Muscle layer of colon (tissue), 2 donors: ENCODE measurements around the gene DPY19L2.
"Not testable (repeated sequence)": the region's sequence is repeated elsewhere in the genome, so short reads cannot be mapped to it uniquely, and the experiment has no call there.

ENCODE experiments used
- H3K27ac ChIP-seq: one replicate; pipeline ENCODE4 v1.7.0; 2013; ENCODE audit warnings: low read depth, mild to moderate bottlenecking, low read length, moderate library complexity
- H3K27me3 ChIP-seq, 2 donors: one replicate each; pipeline ENCODE4 v1.7.0; 2013; ENCODE audit warnings: low read length in 2 of 2, mild to moderate bottlenecking in 2 of 2; ENCODE audit not compliant: insufficient read depth in 2 of 2, control insufficient read depth in 1 of 2
- H3K36me3 ChIP-seq: one replicate; pipeline ENCODE4 v1.7.0; 2013; ENCODE audit warnings: mild to moderate bottlenecking, low read length; ENCODE audit not compliant: insufficient read depth
- H3K4me1 ChIP-seq: one replicate; pipeline ENCODE4 v1.7.0; 2013; ENCODE audit warnings: mild to moderate bottlenecking, low read length; ENCODE audit not compliant: insufficient read depth
- H3K4me3 ChIP-seq, 2 donors: one replicate each; pipeline ENCODE4 v1.7.0; 2013; ENCODE audit warnings: low read length in 2 of 2, low read depth in 1 of 2, mild to moderate bottlenecking in 1 of 2, moderate library complexity in 1 of 2
- H3K9ac ChIP-seq: one replicate; pipeline ENCODE4 v1.7.0; 2013; ENCODE audit warnings: low read length
- H3K9me3 ChIP-seq: one replicate; pipeline ENCODE4 v1.7.0; 2013; ENCODE audit warnings: mild to moderate bottlenecking, low read length
- donor health status: abdominal sarcoma.
- donor health status: Adenocarcinoma of cecum.

Gene DPY19L2

GRCh38 chr12:63668028-63668799 lies at the start of gene DPY19L2:
TSS of gene DPY19L2 (minus strand) at chr12:63668493. CDS start at chr12:63668393, 100 bp downstream.
- Histone ChIP-seq H3K27ac (peak within 1 kb of the TSS; percentile 80), H3K4me3 (peak within 1 kb of the TSS; percentile 81 to 85), H3K4me1 (no peaks in the 10 kb centered on the region), H3K27me3 (no peaks in the 10 kb centered on the region), H3K9me3 (no peaks in the 10 kb centered on the region), H3K36me3 (no peaks in the 10 kb centered on the region), H3K9ac (peak within 1 kb of the TSS; percentile 50)

- not testable (repeated sequence) for H3K27ac ChIP-seq, H3K9ac ChIP-seq, H3K4me3 ChIP-seq, H3K9me3 ChIP-seq, H3K4me1 ChIP-seq, H3K27me3 ChIP-seq, H3K36me3 ChIP-seq
Measured at GRCh38 chr12:63716891-63717290, 48.6 kb upstream of the DPY19L2 start.

GRCh38 chr12:63715107-63715625 lies 46.9 kb upstream of the DPY19L2 start:
- H3K27me3 ChIP-seq, H3K4me1 ChIP-seq, H3K4me3 ChIP-seq, H3K36me3 ChIP-seq, H3K27ac ChIP-seq, H3K9ac ChIP-seq, H3K9me3 ChIP-seq: not testable (repeated sequence)

- H3K27ac ChIP-seq, H3K36me3 ChIP-seq, H3K27me3 ChIP-seq, H3K4me3 ChIP-seq, H3K9ac ChIP-seq, H3K9me3 ChIP-seq, H3K4me1 ChIP-seq: not testable (repeated sequence)
Measured at GRCh38 chr12:63714409-63714808, 46.1 kb upstream of the DPY19L2 start.

- not testable (repeated sequence) for H3K27me3 ChIP-seq, H3K4me3 ChIP-seq, H3K4me1 ChIP-seq, H3K9ac ChIP-seq, H3K36me3 ChIP-seq, H3K27ac ChIP-seq, H3K9me3 ChIP-seq
Measured at GRCh38 chr12:63713681-63714075, 45.4 kb upstream of the DPY19L2 start.

GRCh38 chr12:63712979-63713680 lies 44.8 kb upstream of the DPY19L2 start:
- not testable (repeated sequence) for H3K36me3 ChIP-seq, H3K4me3 ChIP-seq, H3K27me3 ChIP-seq, H3K27ac ChIP-seq, H3K9me3 ChIP-seq, H3K4me1 ChIP-seq, H3K9ac ChIP-seq

GRCh38 chr12:63712376-63712974 lies 44.2 kb upstream of the DPY19L2 start:
- not testable (repeated sequence) for H3K4me3 ChIP-seq, H3K9ac ChIP-seq, H3K36me3 ChIP-seq, H3K4me1 ChIP-seq, H3K9me3 ChIP-seq, H3K27me3 ChIP-seq, H3K27ac ChIP-seq

- H3K9ac ChIP-seq, H3K27me3 ChIP-seq, H3K27ac ChIP-seq, H3K4me1 ChIP-seq, H3K4me3 ChIP-seq, H3K36me3 ChIP-seq, H3K9me3 ChIP-seq: not testable (repeated sequence)
Measured at GRCh38 chr12:63711339-63711738, 43.0 kb upstream of the DPY19L2 start.

- no peak overlapping the region for H3K9ac ChIP-seq
- no peaks in the 10 kb centered on the region for H3K9me3 ChIP-seq
- no peaks in the 10 kb centered on the region for H3K36me3 ChIP-seq
- no peak overlapping the region for H3K27ac ChIP-seq
- H3K4me1 ChIP-seq: no peaks in the 10 kb centered on the region
- H3K27me3 ChIP-seq: no peaks in the 10 kb centered on the region
- H3K4me3 ChIP-seq: no peak overlapping the region
Measured at GRCh38 chr12:63706336-63706735, 38.0 kb upstream of the DPY19L2 start.

- not testable (repeated sequence) for H3K9ac ChIP-seq
Measured at GRCh38 chr12:63699678-63700382, 31.5 kb upstream of the DPY19L2 start.

GRCh38 chr12:63699011-63699410 lies 30.7 kb upstream of the DPY19L2 start:
- H3K9me3 ChIP-seq, H3K9ac ChIP-seq, H3K27ac ChIP-seq, H3K36me3 ChIP-seq, H3K4me1 ChIP-seq, H3K4me3 ChIP-seq, H3K27me3 ChIP-seq: not testable (repeated sequence)

More at GRCh38 chr12:63699678-63700382, 31.5 kb upstream of the DPY19L2 start:
- H3K36me3 ChIP-seq, H3K9me3 ChIP-seq, H3K27ac ChIP-seq, H3K4me3 ChIP-seq, H3K27me3 ChIP-seq, H3K4me1 ChIP-seq: not testable (repeated sequence)
